Activated CD8-positive, alpha-beta memory T cell treated with anti-CD3 and anti-CD28 coated beads, Interleukin-2, amount 10 ng/mL, durations not matched to agents 7 days and 5 days (primary cell): ENCODE results near the gene SLC25A42. TPM values are rescaled to one million over a fixed set of nuclear protein-coding genes. Genes with fewer than 3 reads are reported as not detected.
A peak's percentile ranks its signal among the peaks of the same experiment; 100 is the strongest.
"Not testable (repeated sequence)": the region's sequence is repeated elsewhere in the genome, so short reads cannot be mapped to it uniquely, and the experiment has no call there.

Experiments
- ATAC-seq: fragments of 150-1000 bp; cut with Tn5 transposase; one replicate; pipeline ENCODE4 v1.10.0; 2021; ENCODE audit warnings: moderate library complexity
- CTCF ChIA-PET: fragments of 350-600 bp; sonication (Branson Sonifier 250); formaldehyde crosslinking; loops from one replicate; lab custom pipeline; 2021; ENCODE audit warnings: antibody characterized with exemption; lab: Charles Lee
- DNase-seq: peaks from one replicate; pipeline ENCODE4 v3.0.0-alpha.2; 2020
- H3K27ac Mint-ChIP-seq: one replicate; pipeline ENCODE4 v1.8.0; 2021; ENCODE audit warnings: mild to moderate bottlenecking, mixed read lengths
- H3K27me3 Mint-ChIP-seq: one replicate; pipeline ENCODE4 v1.8.0; 2021; ENCODE audit warnings: mixed read lengths
- H3K36me3 Mint-ChIP-seq: one replicate; pipeline ENCODE4 v1.8.0; 2021; ENCODE audit warnings: mild to moderate bottlenecking, mixed read lengths
- H3K4me1 Mint-ChIP-seq: one replicate; pipeline ENCODE4 v1.8.0; 2021; ENCODE audit warnings: mixed read lengths
- H3K4me3 Mint-ChIP-seq: one replicate; pipeline ENCODE4 v1.8.0; 2021; ENCODE audit warnings: mild to moderate bottlenecking, moderate library complexity, mixed read lengths
- H3K9me3 Mint-ChIP-seq: one replicate; pipeline ENCODE4 v1.8.0; 2022; ENCODE audit warnings: low read depth, mixed read lengths
- total RNA-seq, 2 experiments: library from RNA; stranded (reverse); gene quantifications; one replicate each; pipeline ENCODE4 v1.2.3, GENCODE V29; 2021

SLC25A42 gene, protein sequence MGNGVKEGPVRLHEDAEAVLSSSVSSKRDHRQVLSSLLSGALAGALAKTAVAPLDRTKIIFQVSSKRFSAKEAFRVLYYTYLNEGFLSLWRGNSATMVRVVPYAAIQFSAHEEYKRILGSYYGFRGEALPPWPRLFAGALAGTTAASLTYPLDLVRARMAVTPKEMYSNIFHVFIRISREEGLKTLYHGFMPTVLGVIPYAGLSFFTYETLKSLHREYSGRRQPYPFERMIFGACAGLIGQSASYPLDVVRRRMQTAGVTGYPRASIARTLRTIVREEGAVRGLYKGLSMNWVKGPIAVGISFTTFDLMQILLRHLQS
- 10 to 100 TPM; 15.6 to 18.7 TPM for total RNA-seq

DNA sequence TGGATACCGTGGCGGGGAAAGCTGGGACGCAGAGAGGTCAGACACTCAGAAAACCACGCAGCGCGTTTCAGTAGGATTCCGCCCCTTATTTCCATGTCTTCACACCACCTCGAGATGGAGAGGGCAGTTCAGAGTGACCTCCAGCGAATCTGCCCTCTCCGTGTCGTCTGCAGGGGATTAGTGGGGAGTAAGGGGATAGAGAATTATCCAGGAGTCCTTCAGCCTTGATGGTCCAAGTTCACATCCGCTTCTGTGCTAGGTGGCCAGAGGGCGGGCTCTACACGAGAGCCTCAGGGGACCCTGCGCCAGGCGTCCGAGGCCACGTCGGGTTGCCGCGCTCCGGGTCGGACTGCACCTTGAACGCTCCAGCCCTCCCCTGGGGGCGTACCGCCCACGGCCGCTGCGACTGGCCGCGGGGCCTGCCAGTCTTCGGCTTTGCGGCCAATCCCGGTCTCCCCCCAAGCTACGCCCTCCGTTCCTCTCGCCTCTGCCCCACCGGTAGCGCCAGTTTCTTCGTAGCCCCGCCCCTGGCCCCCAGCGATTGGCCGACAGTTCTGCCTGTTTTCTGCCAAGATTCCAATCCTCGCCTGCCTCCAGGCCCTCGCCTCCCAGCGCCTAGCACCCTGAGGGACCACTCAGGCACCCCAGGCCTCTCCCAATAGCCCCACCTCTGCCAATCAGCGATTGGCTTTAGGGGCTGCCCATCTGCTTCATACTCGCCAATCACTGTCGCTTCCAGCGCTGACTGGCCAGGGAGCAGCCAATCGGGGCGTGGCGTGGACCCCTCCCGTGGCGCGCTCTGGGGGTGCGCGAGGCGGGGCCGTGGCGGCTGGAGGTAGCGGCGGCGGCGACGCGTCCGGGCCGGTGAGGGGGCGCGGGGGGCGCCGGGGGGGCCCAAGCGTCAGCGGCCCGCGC is at the start of gene SLC25A42:
SLC25A42 (plus strand) TSS at position 812 of the 915 bp plus-strand sequence. CDS start 32,131 bp downstream, outside the sequence.
- ATAC-seq (peak; percentile 95), DNase-seq (peak; percentile 100)
- Mint-ChIP-seq H3K36me3 (no peaks in the 10 kb centered on the region), H3K27me3 (no peaks in the 10 kb centered on the region), H3K27ac (peak within 1 kb of the TSS; percentile 91), H3K9me3 (no peaks in the 10 kb centered on the region), H3K4me3 (peak within 1 kb of the TSS; percentile 86), H3K4me1 (peaks cover 31% of the 10 kb centered on the region)
- CTCF ChIA-PET, result interaction anchor here (0.7 to 1.7 kb wide), 5 partner anchors 9 to 83 kb away, joined by 3 to 10 read pairs (median 4); no protein-coding TSS in a partner anchor

DNA sequence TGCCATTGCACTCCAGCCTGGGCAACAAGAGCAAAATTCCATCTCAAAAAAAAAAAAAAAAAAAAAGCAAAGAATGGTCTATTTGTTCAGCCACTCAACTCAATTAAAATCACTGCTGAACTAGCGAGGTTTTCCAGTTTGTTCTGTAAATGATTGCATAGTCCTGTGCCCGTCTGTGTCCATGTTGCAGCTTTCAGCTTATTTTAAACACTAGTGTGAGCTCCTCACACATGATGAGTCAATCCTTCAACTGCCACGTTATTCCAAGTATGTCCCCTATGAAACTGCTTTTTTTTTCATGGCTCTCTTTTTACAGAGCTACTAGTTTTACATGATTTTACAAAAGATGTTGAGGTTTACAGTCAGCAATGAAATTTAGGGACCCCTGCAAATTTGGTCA is 42.7 kb upstream of the SLC25A42 start:
- H3K4me1 Mint-ChIP-seq, result peaks cover 15% of the 10 kb centered on the region
- H3K36me3 Mint-ChIP-seq, result peaks cover 60% of the 10 kb centered on the region
- DNase-seq (no peak), ATAC-seq (no peak)
- H3K4me3 Mint-ChIP-seq, result no peak overlapping the region
- no peak overlapping the region for H3K27ac Mint-ChIP-seq
- no peaks in the 10 kb centered on the region for H3K27me3 Mint-ChIP-seq
- H3K9me3 Mint-ChIP-seq, result no peaks in the 10 kb centered on the region
- CTCF ChIA-PET, result no interaction called here

DNA sequence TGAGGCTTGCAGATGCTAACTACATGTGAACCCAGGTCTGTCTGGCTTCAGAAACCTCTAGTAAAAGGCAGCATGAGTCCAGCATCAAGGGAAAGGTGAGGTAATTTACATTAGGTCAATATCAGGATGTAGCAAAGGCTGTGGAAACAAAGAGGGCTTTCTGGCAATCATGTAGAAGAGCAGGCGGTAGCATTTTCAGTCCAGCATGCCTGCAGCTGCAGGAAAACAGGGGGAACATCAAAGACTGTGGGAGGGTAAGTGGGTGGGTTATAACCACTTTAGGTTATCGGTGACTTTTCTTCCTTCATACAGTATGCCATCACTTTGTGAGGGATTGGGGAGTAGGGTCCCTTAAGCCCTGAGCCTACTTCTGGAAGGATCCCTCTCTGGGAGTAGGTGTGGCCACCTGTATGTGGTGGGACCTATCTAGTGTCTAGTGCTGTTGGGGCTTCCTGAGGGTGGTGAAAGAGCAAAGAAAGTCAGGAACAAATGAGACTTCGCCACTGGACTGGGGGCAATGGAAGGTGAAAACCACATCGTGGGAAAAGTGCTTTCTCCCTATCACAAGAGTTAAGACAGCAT is 41.3 kb upstream of the SLC25A42 start:
- H3K9me3 Mint-ChIP-seq, result no peaks in the 10 kb centered on the region
- H3K4me1 Mint-ChIP-seq, result peaks cover 23% of the 10 kb centered on the region
- H3K36me3 Mint-ChIP-seq, result peaks cover 61% of the 10 kb centered on the region
- DNase-seq, result no peak
- no peaks in the 10 kb centered on the region for H3K27me3 Mint-ChIP-seq
- no peak for ATAC-seq
- no peak overlapping the region for H3K27ac Mint-ChIP-seq
- CTCF ChIA-PET, result interaction anchor here (1.2 kb wide), 1 partner anchor 123 kb away, joined by 3 read pairs; no protein-coding TSS in a partner anchor
- no peak overlapping the region for H3K4me3 Mint-ChIP-seq

DNA sequence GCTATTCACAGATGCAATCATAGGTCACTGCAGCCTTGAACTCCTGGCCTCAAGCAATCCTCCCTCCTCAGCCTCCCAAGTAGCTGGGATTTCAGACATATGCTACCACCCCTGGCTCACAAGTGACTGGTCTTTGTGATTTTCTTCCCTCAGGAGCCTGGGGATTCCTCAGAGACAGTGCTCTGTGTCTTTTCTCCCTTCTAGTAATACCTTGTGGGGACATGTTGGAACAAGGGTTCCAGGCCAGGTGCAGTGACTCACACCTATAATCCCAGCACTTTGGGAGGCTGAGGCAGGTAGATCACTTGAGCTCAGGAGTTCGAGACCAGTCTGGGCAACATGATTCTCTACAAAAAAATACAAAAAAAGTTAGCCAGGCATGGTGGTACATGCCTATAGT is 40.4 kb upstream of the SLC25A42 start:
- Mint-ChIP-seq H3K36me3 (peaks cover 62% of the 10 kb centered on the region), H3K4me1 (peaks cover 28% of the 10 kb centered on the region)
- DNase-seq, H3K27ac Mint-ChIP-seq, H3K9me3 Mint-ChIP-seq, H3K27me3 Mint-ChIP-seq, ATAC-seq, H3K4me3 Mint-ChIP-seq: not testable (repeated sequence)
- CTCF ChIA-PET, result interaction anchor here (1.2 kb wide), 1 partner anchor 123 kb away, joined by 3 read pairs; no protein-coding TSS in a partner anchor

DNA sequence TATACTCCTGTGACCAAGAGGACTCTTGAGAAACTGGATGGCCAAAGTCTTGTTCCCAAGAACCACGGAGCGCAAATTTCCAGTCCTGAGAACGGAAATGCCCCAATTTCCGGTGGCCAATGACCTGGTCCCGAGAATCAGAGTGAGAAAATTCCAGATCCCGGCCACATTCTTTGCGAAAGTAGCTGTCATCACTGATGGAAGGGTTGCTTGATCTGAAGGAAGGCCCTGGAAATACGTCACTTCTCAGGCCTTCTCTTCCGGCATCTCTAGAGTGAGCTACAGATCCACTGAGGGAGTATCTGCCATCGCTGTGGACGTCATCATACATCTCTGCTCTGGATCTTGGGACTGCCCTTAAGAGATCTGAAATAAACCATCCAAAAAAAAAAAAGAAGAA is 37.9 kb upstream of the SLC25A42 start:
- H3K27me3 Mint-ChIP-seq, result no peaks in the 10 kb centered on the region
- H3K36me3 Mint-ChIP-seq, result peaks cover 59% of the 10 kb centered on the region
- DNase-seq (no peak), ATAC-seq (no peak)
- H3K4me1 Mint-ChIP-seq, result peaks cover 34% of the 10 kb centered on the region
- H3K4me3 Mint-ChIP-seq, result no peak overlapping the region
- CTCF ChIA-PET, result no interaction called here
- no peaks in the 10 kb centered on the region for H3K9me3 Mint-ChIP-seq
- no peak overlapping the region for H3K27ac Mint-ChIP-seq

DNA sequence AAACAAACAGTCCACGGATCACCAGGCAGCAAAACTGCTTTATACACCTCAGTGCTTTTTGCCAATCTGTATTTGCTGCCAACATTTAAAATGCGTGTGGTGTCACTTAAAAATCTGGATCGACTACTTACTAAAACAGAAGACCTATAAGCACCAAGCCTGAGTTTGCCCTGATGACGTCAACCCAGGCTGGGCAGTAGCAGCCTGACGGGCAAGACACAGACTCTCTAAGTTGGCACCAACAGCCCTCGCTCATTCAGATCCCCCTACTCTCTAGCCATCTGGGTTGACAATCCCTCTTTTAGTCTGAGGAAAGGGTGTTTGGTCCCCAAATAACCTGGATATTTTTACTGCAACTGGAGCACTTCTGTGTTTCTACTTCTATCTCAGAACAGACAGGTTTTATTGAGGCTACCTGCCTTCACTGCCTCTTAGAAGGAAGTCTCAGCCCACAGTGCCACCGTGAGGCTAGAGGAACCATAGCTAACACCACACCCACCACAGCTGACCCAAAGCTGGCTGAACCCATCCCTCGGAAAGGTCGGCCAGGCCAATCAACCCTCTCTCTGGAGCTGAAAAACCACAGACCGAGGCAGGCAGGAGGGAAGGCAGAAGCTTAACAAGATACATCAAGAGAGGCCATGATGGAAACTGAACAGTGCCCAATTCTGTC is 37.4 kb upstream of the SLC25A42 start:
- DNase-seq, result no peak
- H3K27ac Mint-ChIP-seq, result no peak overlapping the region
- ATAC-seq, result no peak
- no peaks in the 10 kb centered on the region for H3K9me3 Mint-ChIP-seq
- H3K4me1 Mint-ChIP-seq, result peaks cover 34% of the 10 kb centered on the region
- peaks cover 59% of the 10 kb centered on the region for H3K36me3 Mint-ChIP-seq
- no peak overlapping the region for H3K4me3 Mint-ChIP-seq
- CTCF ChIA-PET, result no interaction called here
- H3K27me3 Mint-ChIP-seq, result no peaks in the 10 kb centered on the region

DNA sequence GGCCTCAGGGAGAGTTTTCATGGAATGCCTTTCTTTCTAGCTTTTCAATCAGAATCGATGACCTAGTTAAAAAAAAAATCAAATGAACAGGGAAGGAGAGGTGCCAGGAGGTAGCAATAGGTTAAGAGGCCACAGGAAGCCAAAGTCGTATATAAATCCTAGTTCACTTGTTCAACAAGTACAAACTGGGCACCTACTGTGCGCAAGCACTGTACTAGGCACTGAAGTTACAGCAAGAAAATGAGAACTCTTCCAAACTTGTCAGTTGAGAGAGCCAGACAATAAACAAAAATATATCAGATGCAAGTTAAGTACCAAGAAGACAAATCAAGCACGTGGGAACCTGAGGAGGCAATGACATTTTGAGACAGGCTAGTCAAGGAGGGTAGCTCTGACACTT is 36.6 kb upstream of the SLC25A42 start:
- H3K36me3 Mint-ChIP-seq, result peaks cover 61% of the 10 kb centered on the region
- H3K27ac Mint-ChIP-seq, result no peak overlapping the region
- CTCF ChIA-PET, result no interaction called here
- H3K4me3 Mint-ChIP-seq, result no peak overlapping the region
- DNase-seq (no peak), ATAC-seq (no peak)
- H3K4me1 Mint-ChIP-seq, result peaks cover 41% of the 10 kb centered on the region
- H3K9me3 Mint-ChIP-seq, result no peaks in the 10 kb centered on the region
- no peaks in the 10 kb centered on the region for H3K27me3 Mint-ChIP-seq

DNA sequence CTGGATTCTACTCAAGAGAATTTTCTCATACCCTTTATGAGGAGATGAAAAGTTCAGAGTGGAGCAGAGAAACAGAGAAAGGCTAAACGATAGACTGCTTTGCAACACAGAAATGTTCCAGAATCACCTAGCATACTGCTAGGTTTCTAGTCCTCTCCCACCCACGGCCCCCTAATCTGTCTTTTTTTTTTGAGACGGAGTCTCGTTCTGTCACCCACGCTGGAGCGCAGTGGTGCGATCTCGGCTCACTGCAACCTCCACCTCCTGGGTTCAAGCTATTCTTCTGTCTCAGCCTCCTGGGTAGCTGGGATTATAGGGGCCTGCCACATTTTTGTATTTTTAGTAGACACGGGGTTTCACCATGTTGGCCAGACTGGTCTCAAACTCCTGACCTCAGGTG is 35.3 kb upstream of the SLC25A42 start:
- Mint-ChIP-seq H3K36me3 (peaks cover 53% of the 10 kb centered on the region), H3K4me3 (no peak overlapping the region), H3K27ac (no peak overlapping the region), H3K27me3 (no peaks in the 10 kb centered on the region), H3K4me1 (peaks cover 33% of the 10 kb centered on the region), H3K9me3 (no peaks in the 10 kb centered on the region)
- CTCF ChIA-PET, result no interaction called here
- DNase-seq, result no peak
- ATAC-seq, result no peak

DNA sequence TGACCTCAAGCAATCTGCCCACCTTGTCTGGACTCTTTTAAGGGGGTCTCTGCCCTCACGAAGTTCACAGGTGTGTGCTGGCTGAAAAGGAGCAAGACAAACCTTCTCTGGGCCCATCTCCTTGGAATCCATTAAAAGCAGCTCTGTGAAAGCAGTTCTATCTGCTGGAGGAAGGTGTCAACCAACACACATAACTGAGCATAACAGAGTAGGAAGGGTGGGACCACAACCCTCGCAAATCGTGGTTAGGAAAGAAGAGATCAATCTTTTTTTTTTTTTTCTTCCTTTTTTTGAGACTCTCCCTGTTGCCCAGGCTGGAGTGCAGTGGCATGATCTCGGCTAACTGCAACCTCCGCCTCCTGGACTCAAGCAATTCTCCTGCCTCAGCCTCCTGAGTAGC is 31.9 kb upstream of the SLC25A42 start:
- peaks cover 45% of the 10 kb centered on the region for H3K4me1 Mint-ChIP-seq
- peak overlapping the region; percentile 96 for H3K27ac Mint-ChIP-seq
- no peaks in the 10 kb centered on the region for H3K9me3 Mint-ChIP-seq
- H3K36me3 Mint-ChIP-seq, result peaks cover 36% of the 10 kb centered on the region
- ATAC-seq, result no peak
- H3K4me3 Mint-ChIP-seq, result peak overlapping the region; percentile 84
- CTCF ChIA-PET, result interaction anchor here (0.7 to 1.8 kb wide), 3 partner anchors 109 to 438 kb away, joined by 3 to 4 read pairs (median 4); no protein-coding TSS in a partner anchor
- DNase-seq, result no peak
- H3K27me3 Mint-ChIP-seq, result no peaks in the 10 kb centered on the region

DNA sequence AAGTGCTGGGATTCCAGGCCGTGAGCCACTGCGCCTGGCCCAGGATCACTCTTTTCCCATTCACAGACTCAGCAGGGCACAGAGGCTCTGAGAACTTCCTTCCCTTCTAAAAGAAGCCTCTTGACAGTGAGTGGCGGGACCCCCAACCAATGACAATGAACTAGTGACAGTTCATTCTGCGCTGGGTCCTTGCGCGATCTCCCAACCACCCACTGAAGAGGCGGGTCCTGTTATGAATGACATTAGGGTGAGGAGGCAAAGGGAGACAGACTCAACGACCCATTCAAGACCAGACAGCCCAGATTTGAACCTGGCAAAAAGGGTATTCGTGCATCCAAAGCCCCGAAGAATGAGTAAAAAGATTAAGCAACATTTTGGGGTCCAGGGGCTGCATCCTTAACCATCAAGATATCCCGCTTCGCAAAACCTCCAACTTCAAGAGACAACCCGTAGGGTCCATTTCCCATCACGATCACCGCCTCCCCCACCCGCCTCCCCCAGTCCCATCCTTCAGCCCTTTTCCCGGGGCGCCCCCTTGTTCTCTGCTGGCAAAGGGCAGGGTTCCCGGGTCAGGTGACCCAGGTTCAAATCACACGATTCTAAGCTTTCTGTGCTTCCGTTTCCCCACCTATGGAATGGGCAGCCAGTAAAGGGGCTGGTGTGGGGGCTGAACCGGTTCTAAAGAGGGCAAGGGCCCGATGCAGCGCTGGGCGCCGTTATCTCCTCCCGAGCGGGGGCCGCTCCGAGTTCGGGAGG is 31.2 kb upstream of the SLC25A42 start:
- H3K27ac Mint-ChIP-seq, result peak overlapping the region; percentile 96
- DNase-seq, result peak; percentile 94
- H3K27me3 Mint-ChIP-seq, result no peaks in the 10 kb centered on the region
- CTCF ChIA-PET, result interaction anchor here (0.7 to 1.8 kb wide), 2 partner anchors 109 to 439 kb away, joined by 3 to 4 read pairs; no protein-coding TSS in a partner anchor
- peak overlapping the region; percentile 84 for H3K4me3 Mint-ChIP-seq
- peaks cover 40% of the 10 kb centered on the region for H3K4me1 Mint-ChIP-seq
- peak; percentile 56 for ATAC-seq
- H3K36me3 Mint-ChIP-seq, result peaks cover 36% of the 10 kb centered on the region
- H3K9me3 Mint-ChIP-seq, result no peaks in the 10 kb centered on the region

DNA sequence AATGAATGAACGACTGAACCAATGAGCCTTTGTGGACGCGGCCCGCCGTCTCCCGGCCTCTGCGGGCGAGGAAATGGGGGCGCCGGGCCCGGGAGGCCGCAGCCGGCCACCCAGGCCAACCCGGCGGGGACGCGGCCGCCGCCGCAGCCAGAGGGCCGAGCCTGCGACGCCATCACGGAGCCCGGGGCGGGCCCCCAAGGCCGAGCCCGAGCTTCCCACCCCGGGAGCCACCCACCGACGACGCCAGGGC is 30.7 kb upstream of the SLC25A42 start:
- H3K4me1 Mint-ChIP-seq, result peaks cover 39% of the 10 kb centered on the region

DNA sequence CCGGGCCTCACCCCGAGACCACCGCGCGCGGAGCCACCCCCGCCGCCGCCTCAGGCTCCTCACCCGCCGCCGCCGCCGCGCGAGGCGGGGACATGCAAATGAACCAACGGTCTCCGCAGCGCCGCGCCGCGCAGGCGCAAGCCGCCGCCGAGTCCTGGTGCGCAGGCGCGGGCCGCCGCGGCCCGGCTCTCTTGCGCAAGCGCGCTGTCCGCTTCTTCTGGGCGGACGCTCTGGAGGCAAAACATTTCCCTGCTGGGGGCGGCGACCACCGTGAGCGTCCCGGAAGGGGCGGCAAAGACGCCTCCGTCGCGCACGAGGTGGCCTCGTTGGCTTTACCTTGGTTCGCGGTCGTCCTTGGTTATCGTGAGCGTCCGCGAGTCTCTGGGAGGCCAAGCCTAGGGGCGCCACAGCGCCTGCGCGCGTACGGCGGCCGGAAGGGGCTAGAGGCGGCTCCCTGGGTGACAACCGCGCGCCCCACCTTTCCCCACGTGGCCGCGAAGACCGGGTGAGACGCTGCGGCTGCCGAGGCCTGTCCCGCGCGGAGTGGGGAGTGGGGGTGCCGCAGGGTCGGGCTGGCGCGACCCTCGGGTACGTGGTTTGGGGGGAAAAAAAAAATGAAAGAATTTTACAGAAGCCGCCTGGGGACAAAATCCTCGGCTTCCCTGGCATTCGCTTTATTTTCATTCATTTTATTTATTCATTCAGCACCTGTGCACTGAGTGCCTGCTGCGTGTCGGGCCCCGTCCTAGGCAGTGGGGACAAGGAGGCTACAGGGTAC is 30.2 kb upstream of the SLC25A42 start, which contains the start of the genes ARMC6 and SUGP2:
ARMC6 (plus strand) TSS at position 178 of the 778 bp plus-strand sequence. CDS start 607 bp downstream, outside the sequence.
SUGP2 (minus strand) TSS at position 92 of the 778 bp plus-strand sequence. CDS start 2,446 bp downstream, outside the sequence.
- no peaks in the 10 kb centered on the region for H3K27me3 Mint-ChIP-seq
- H3K27ac Mint-ChIP-seq, result peak within 1 kb of the TSS; percentile 98
- peaks cover 36% of the 10 kb centered on the region for H3K4me1 Mint-ChIP-seq
- ATAC-seq (peak; percentile 81), DNase-seq (peak; percentile 92)
- CTCF ChIA-PET, result no interaction called here
- H3K9me3 Mint-ChIP-seq, result no peaks in the 10 kb centered on the region
- peak within 1 kb of the TSS; percentile 84 for H3K4me3 Mint-ChIP-seq
- peaks cover 36% of the 10 kb centered on the region for H3K36me3 Mint-ChIP-seq

More for the DNA sequence above, 30.7 kb upstream of the SLC25A42 start:
- no peaks in the 10 kb centered on the region for H3K27me3 Mint-ChIP-seq
- no peaks in the 10 kb centered on the region for H3K9me3 Mint-ChIP-seq
- peak overlapping the region; percentile 84 for H3K4me3 Mint-ChIP-seq
- H3K27ac Mint-ChIP-seq, result peak overlapping the region; percentile 96
- CTCF ChIA-PET, result no interaction called here
- peaks cover 37% of the 10 kb centered on the region for H3K36me3 Mint-ChIP-seq
- DNase-seq (no peak), ATAC-seq (no peak)
